Hematopoietic multipotent progenitor cell treated with erythropoietin and hydrocortisone succinate and interleukin-3 and kit ligand, for 17 days (in vitro differentiated cells): ENCODE measurements around the gene KIF5C.

ENCODE experiments used
- DNase-seq: peaks from one replicate; pipeline ENCODE4 v3.0.0-alpha.2; 2015; ENCODE audit warnings: low spot score

Gene KIF5C

GRCh38 chr2:149044500-149044899 lies 169.5 kb downstream of the KIF5C start:
- DNase-seq = no peak

GRCh38 chr2:149047118-149047517 lies 172.1 kb downstream of the KIF5C start:
- no peak for DNase-seq

GRCh38 chr2:149049142-149049541 lies 174.1 kb downstream of the KIF5C start:
- no peak for DNase-seq

- DNase-seq = no peak
Measured at GRCh38 chr2:149050188-149050587, 175.2 kb downstream of the KIF5C start.

GRCh38 chr2:149055751-149056150 lies 180.7 kb downstream of the KIF5C start:
- DNase-seq = no peak

- no peak for DNase-seq
Measured at GRCh38 chr2:149056541-149057255, 181.7 kb downstream of the KIF5C start.

GRCh38 chr2:149057401-149057800 lies 182.4 kb downstream of the KIF5C start:
- no peak for DNase-seq

GRCh38 chr2:149058936-149059335 lies 183.9 kb downstream of the KIF5C start:
- DNase-seq = no peak

- no peak for DNase-seq
Measured at GRCh38 chr2:149059822-149060221, 184.8 kb downstream of the KIF5C start.

- DNase-seq = no peak
Measured at GRCh38 chr2:149061133-149061745, 186.2 kb downstream of the KIF5C start.

GRCh38 chr2:149062531-149062930 lies 187.5 kb downstream of the KIF5C start:
- DNase-seq = no peak

- DNase-seq = no peak
Measured at GRCh38 chr2:149063177-149063576, 188.2 kb downstream of the KIF5C start.

- no peak for DNase-seq
Measured at GRCh38 chr2:149064365-149064841, 189.4 kb downstream of the KIF5C start.

- DNase-seq = no peak
Measured at GRCh38 chr2:149064856-149065630, 190.0 kb downstream of the KIF5C start.

GRCh38 chr2:149068225-149068995 lies 193.4 kb downstream of the KIF5C start:
- DNase-seq = no peak

- no peak for DNase-seq
Measured at GRCh38 chr2:149068996-149069888, 194.2 kb downstream of the KIF5C start.

GRCh38 chr2:149070681-149071320 lies 195.8 kb downstream of the KIF5C start:
- no peak for DNase-seq

GRCh38 chr2:149075105-149075504 lies 200.1 kb downstream of the KIF5C start:
- no peak for DNase-seq

GRCh38 chr2:149075853-149076252 lies 200.8 kb downstream of the KIF5C start:
- DNase-seq = no peak
